ENCODE measurements around the gene USP32. TPM values are rescaled to one million over a fixed set of nuclear protein-coding genes. Genes with fewer than 3 reads are reported as not detected.
"Not testable (repeated sequence)": the region's sequence is repeated elsewhere in the genome, so short reads cannot be mapped to it uniquely, and the experiment has no call there.

Gene USP32
- total RNA-seq, 1 donor from 2014 or later: 39.1 TPM

DNA sequence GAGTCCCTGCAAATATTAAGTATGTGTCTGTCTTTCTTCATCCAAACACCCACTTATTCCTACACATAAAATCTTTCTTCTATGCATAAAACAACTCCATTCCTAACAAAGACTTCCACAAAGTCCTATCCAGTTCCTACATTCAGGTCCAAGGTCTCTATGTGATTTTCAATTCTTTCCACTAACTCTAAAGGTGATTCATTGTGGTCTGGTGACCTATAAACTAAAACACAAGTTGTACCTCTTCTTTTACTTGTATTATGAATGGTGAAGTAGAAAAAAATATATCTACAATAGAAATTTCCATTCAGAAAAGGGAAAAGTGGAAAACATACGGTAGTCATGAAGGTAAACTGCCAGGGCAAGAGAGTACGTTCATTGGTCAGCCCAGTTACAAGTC, 56.6 kb downstream of the USP32 start:
- TF ChIP-seq, protein P1, sequence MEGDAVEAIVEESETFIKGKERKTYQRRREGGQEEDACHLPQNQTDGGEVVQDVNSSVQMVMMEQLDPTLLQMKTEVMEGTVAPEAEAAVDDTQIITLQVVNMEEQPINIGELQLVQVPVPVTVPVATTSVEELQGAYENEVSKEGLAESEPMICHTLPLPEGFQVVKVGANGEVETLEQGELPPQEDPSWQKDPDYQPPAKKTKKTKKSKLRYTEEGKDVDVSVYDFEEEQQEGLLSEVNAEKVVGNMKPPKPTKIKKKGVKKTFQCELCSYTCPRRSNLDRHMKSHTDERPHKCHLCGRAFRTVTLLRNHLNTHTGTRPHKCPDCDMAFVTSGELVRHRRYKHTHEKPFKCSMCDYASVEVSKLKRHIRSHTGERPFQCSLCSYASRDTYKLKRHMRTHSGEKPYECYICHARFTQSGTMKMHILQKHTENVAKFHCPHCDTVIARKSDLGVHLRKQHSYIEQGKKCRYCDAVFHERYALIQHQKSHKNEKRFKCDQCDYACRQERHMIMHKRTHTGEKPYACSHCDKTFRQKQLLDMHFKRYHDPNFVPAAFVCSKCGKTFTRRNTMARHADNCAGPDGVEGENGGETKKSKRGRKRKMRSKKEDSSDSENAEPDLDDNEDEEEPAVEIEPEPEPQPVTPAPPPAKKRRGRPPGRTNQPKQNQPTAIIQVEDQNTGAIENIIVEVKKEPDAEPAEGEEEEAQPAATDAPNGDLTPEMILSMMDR (conservative IDR thresholded peaks at IDR 0.05): no peak
- Mint-ChIP-seq H3K27ac (no peak overlapping the region), H3K27me3 (no peaks in the 10 kb centered on the region), H3K9me3 (no peaks in the 10 kb centered on the region), H3K36me3 (peaks cover 12% of the 10 kb centered on the region), H3K4me1 (ENCODE audit: unreplicated experiment) (no peaks in the 10 kb centered on the region), H3K4me3 (no peak overlapping the region)
- DNase-seq (ENCODE audit: extremely low spot score, unreplicated experiment): no peak

DNA sequence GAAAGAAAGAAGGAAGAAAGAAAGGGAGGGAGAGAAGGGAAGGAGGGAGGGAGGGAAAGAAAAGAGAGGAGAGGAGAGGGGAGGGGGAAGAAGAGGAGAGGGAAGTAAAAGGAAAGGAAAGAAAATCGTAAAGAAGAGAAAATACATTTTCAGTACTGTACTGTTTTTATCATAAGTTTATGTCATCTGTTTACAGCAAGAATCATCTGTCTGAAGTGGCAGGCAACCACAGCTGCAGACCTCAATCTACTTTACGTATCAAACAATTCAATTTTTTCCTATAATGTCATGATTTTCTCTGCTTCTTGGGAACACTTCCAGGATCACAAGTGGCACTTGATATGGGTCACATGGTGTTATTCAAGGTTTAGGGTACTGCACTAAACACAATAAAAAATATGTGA, 58.3 kb downstream of the USP32 start:
- TF ChIP-seq, protein P1 (conservative IDR thresholded peaks at IDR 0.05): no peak
- H3K27ac Mint-ChIP-seq: no peak overlapping the region

DNA sequence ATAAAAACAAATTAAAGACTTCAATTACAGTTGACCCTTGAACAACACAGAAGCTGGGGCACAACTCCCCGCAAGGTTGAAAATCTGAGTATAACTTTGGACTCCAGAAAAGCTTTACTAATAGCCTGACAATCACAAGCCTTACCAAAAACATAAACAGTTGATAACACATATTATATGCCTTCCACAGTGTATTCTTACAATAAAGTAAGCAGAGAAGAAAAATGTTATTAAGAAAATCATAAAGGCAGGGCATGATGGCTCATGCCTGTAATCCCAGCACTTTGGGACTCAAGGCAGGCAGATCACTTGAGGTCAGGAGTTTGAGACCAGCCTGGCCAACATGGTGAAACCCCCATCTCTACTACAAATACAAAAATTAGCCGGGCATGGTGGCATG, 58.9 kb downstream of the USP32 start:
- not testable (repeated sequence) for H3K4me1 Mint-ChIP-seq (ENCODE audit: unreplicated experiment); H3K9me3 Mint-ChIP-seq; DNase-seq (ENCODE audit: extremely low spot score, unreplicated experiment); H3K27ac Mint-ChIP-seq; H3K4me3 Mint-ChIP-seq; H3K27me3 Mint-ChIP-seq
- peaks cover 12% of the 10 kb centered on the region for H3K36me3 Mint-ChIP-seq

More for the DNA sequence above, 58.3 kb downstream of the USP32 start:
- Mint-ChIP-seq H3K4me3 (no peak overlapping the region), H3K36me3 (peaks cover 12% of the 10 kb centered on the region), H3K27me3 (no peaks in the 10 kb centered on the region), H3K4me1 (ENCODE audit: unreplicated experiment) (no peaks in the 10 kb centered on the region), H3K9me3 (no peaks in the 10 kb centered on the region)
- DNase-seq (ENCODE audit: extremely low spot score, unreplicated experiment): no peak

DNA sequence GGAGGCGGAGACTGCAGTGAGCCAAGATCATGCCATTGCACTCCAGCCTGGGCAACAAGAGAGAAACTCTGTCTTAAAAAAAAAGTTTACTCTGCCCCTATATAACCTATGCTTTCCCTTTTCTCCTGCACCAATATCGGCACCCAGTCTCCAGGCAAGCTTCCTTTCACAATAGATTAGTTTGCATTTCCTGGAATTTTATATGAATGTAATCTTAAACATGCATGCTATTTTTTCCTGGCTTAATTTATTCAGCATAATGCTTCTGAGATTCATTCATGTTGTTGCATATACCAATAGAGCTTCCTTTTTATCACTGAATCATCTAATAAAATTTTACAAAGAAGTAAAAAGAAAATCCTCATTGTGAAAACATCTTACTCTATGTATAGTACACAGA, 59.4 kb downstream of the USP32 start:
- Mint-ChIP-seq H3K27ac (no peak overlapping the region), H3K4me3 (no peak overlapping the region), H3K4me1 (ENCODE audit: unreplicated experiment) (no peaks in the 10 kb centered on the region), H3K36me3 (peaks cover 9% of the 10 kb centered on the region), H3K27me3 (no peaks in the 10 kb centered on the region), H3K9me3 (no peaks in the 10 kb centered on the region)
- DNase-seq (ENCODE audit: extremely low spot score, unreplicated experiment): no peak
- TF ChIP-seq, protein P1 (conservative IDR thresholded peaks at IDR 0.05): no peak

DNA sequence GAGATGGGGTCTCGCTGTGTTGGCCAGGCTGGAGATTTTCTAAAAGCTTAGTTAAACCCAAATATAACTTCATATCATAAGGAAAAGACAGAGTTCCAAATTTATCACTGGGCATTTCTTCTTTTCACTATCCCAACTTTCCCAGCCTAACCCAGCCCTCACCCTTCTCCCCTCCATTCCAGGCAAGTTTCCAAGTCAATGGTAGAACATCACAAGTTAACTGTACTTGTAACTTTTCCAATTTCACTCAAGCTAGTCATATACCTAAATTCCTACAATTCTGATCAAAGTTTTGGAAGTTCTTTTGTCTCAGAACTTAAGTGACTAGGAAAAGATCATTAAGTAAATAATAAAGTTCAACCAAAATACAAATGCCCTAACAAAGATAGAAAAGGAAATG, 61.2 kb downstream of the USP32 start:
- peaks cover 11% of the 10 kb centered on the region for H3K36me3 Mint-ChIP-seq
- H3K4me3 Mint-ChIP-seq: no peak overlapping the region
- no peaks in the 10 kb centered on the region for H3K9me3 Mint-ChIP-seq
- H3K27me3 Mint-ChIP-seq: no peaks in the 10 kb centered on the region
- TF ChIP-seq, protein P1 (conservative IDR thresholded peaks at IDR 0.05): no peak
- DNase-seq (ENCODE audit: extremely low spot score, unreplicated experiment): no peak
- no peak overlapping the region for H3K27ac Mint-ChIP-seq
- peaks cover 6% of the 10 kb centered on the region for H3K4me1 Mint-ChIP-seq (ENCODE audit: unreplicated experiment)

DNA sequence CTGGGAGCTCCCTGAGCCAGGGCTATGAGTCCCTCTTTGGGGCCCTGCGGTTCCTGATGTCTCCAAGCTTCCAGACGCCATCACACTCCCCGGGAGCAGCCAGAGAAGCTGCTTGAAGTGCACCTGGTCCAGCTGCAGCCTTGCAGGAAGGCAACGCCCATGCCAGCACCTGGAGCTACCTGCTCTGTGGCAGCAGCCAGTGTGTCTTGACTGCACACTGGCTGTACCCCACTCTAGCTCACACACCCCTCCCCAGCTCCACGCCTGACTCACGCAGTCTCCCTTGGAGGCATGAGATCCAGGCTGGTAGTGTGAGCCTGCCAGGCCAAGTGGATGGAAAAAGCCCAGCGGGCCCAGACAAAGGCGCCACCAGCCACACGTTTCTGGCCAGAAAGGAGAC, 63.3 kb downstream of the USP32 start:
- no peak for DNase-seq (ENCODE audit: extremely low spot score, unreplicated experiment)
- Mint-ChIP-seq H3K9me3 (no peaks in the 10 kb centered on the region), H3K27ac (no peak overlapping the region), H3K4me3 (no peak overlapping the region), H3K4me1 (ENCODE audit: unreplicated experiment) (peaks cover 6% of the 10 kb centered on the region), H3K27me3 (no peaks in the 10 kb centered on the region), H3K36me3 (peaks cover 11% of the 10 kb centered on the region)
- TF ChIP-seq, protein P1 (conservative IDR thresholded peaks at IDR 0.05): no peak
